GM12878 (cell line): Measurements from ENCODE around the gene SEMG1. TPM values are rescaled to one million over a fixed set of nuclear protein-coding genes. Genes with fewer than 3 reads are reported as not detected.

Experiments
- ATAC-seq: fragments of 200-7000 bp; cut with Tn5 transposase; 3 replicates; pipeline ENCODE4 v1.9.1; 2020; ENCODE audit warnings: mild to moderate bottlenecking, moderate library complexity
- BruUV-seq: library from RNA; stranded (reverse); fragments of 400-500 nt; replicated peaks from 2 replicates; lab custom pipeline; 2021; lab: Mats Ljungman, UMichigan
- CTCF ChIA-PET: fragments of 300-600 bp; sonication (Branson Sonifier 250); formaldehyde crosslinking; extraction: SDS; loops from one replicate; lab custom pipeline; 2021; ENCODE audit warnings: inconsistent platforms; lab: Yijun Ruan, JAX
- POLR2A ChIA-PET: fragments of 350-600 bp; formaldehyde crosslinking; extraction: SDS; loops from one replicate; lab custom pipeline; 2021; ENCODE audit warnings: inconsistent platforms; lab: Charles Lee
- RAD21 ChIA-PET: fragments of 300-600 bp; sonication (Branson Sonifier 250); formaldehyde crosslinking; loops from one replicate; lab custom pipeline; 2023; ENCODE audit warnings: antibody characterized with exemption; ENCODE audit not compliant: unreplicated experiment; lab: Charles Lee
- SMC1A ChIA-PET: fragments of 300-600 bp; sonication (Branson Sonifier 250); formaldehyde crosslinking; loops from one replicate; lab custom pipeline; 2023; ENCODE audit not compliant: unreplicated experiment, uncharacterized antibody; lab: Charles Lee
- DNase-seq: peaks from one replicate; pipeline ENCODE4 v3.0.0-alpha.2; 2011; ENCODE audit warnings: low read depth, low spot score
- FAIRE-seq: peaks from 3 replicates; lab custom pipeline; 2011; peaks lifted over from hg19 to GRCh38; lab: Jason Lieb, UNC
- H2AFZ ChIP-seq: 2 replicates; pipeline ENCODE4 v1.6.0; 2011; ENCODE audit warnings: low read depth, low read length, control low read depth; ENCODE audit not compliant: control insufficient read depth
- H3K27ac ChIP-seq: 2 replicates; pipeline ENCODE4 v1.5.1; 2011; ENCODE audit warnings: control low read depth; ENCODE audit not compliant: control insufficient read depth, insufficient read depth
- H3K27me3 ChIP-seq, 2 experiments: replicated peaks in 1 of 2; 2 replicates each; pipeline versions ENCODE4 v1.6.0 to v1.6.1; 2011; ENCODE audit warnings: low read length in 1 of 2; ENCODE audit not compliant: control insufficient read depth in 2 of 2, insufficient read depth in 2 of 2
- H3K36me3 ChIP-seq, 2 experiments: 2 replicates each; pipeline ENCODE4 v1.5.1; 2011; ENCODE audit warnings: low read length in 1 of 2; ENCODE audit not compliant: control insufficient read depth in 2 of 2, insufficient read depth in 2 of 2
- H3K4me1 ChIP-seq: 2 replicates; pipeline ENCODE4 v1.6.1; 2011; ENCODE audit warnings: mild to moderate bottlenecking, low read length, moderate library complexity, mixed read lengths; ENCODE audit not compliant: control insufficient read depth, insufficient read depth
- H3K4me2 ChIP-seq: 2 replicates; pipeline ENCODE4 v1.6.0; 2011; ENCODE audit warnings: control low read depth; ENCODE audit not compliant: control insufficient read depth, insufficient read depth
- H3K4me3 ChIP-seq: fragments of 200-600 bp; sonication (generic); 2 replicates; pipeline ENCODE4 v1.5.1; 2016
- H3K79me2 ChIP-seq: 2 replicates; pipeline ENCODE4 v1.6.0; 2011; ENCODE audit warnings: low read length; ENCODE audit not compliant: control insufficient read depth, insufficient read depth
- H3K9ac ChIP-seq: 2 replicates; pipeline ENCODE4 v1.8.0; 2011; ENCODE audit warnings: low read length, control low read depth, mixed read lengths; ENCODE audit not compliant: control insufficient read depth, insufficient read depth
- H3K9me3 ChIP-seq: replicated peaks from 3 replicates; pipeline ENCODE4 v1.5.1; 2011; ENCODE audit warnings: mild to moderate bottlenecking, low read length; ENCODE audit not compliant: control insufficient read depth, insufficient read depth
- H4K20me1 ChIP-seq: 2 replicates; pipeline ENCODE4 v1.6.0; 2011; ENCODE audit not compliant: control insufficient read depth, insufficient read depth
- BRCA1 ChIP-seq: IDR thresholded peaks from 2 replicates; pipeline ENCODE4 v1.6.1; 2011; ENCODE audit warnings: low read depth, low read length, improper control_type of control experiment
- CTCF ChIP-seq, 3 experiments: IDR thresholded peaks in 2 of 3; conservative IDR thresholded peaks in 1 of 3; 2 replicates each; pipeline ENCODE4 v1.5.1; 2011; ENCODE audit warnings: low read depth in 3 of 3, low read length in 3 of 3, mild to moderate bottlenecking in 3 of 3, control low read depth in 2 of 3, moderate library complexity in 2 of 3, inconsistent platforms in 1 of 3, mixed read lengths in 1 of 3; ENCODE audit not compliant: control insufficient read depth in 2 of 3, insufficient read depth in 1 of 3; ENCODE audit errors: extremely low read depth in 1 of 3
- IKZF1 ChIP-seq: fragments of 450-650 bp; conservative IDR thresholded peaks from 2 replicates; pipeline ENCODE4 v1.6.1; 2017; ENCODE audit warnings: antibody characterized with exemption, mild to moderate bottlenecking
- MYB ChIP-seq: fragments of 150-350 bp; IDR thresholded peaks from 2 replicates; pipeline ENCODE4 v1.6.1; 2014; ENCODE audit warnings: mild to moderate bottlenecking, low read depth, low read length, borderline replicate concordance
- WGBS: methylation state at CpG from one replicate; pipeline ENCODE4 v1.1.6; 2016; ENCODE audit warnings: low lambda C conversion rate; ENCODE audit not compliant: insufficient replicate concordance, insufficient coverage; ENCODE audit errors: missing lambda C conversion rate; 5-methylcytosine and 5-hydroxymethylcytosine counted together
- in situ Hi-C: fragments of 300-500 bp; cut with MboI; formaldehyde crosslinking; loops from 9 replicates; pipeline ENCODE4 v1.14.3; 2018; ENCODE audit warnings: mixed read lengths
- intact Hi-C: fragments of 100-400 bp; cut with micrococcal nuclease; formaldehyde crosslinking; loops from one replicate; pipeline ENCODE4 v1.14.2; 2022; ENCODE audit not compliant: unreplicated experiment
- polyA plus RNA-seq, 11 experiments: library from polyadenylated mRNA; depleted of rRNA in 4 of 11; unstranded in 6 of 11; stranded (reverse) in 5 of 11; fragments of >200 nt; fragmentation: Nextera tagmentation in 4 of 11; fragmentation: Illumina TruSeq in 1 of 11; extraction: Ambion mirVana in 4 of 11; extraction: Trizol in 1 of 11; gene quantifications; 1 replicate in 1 of 11; 2 replicates in 10 of 11; pipeline versions ENCODE4 v1.2.1 to v1.2.3, GENCODE V29; 2011 to 2016; ENCODE audit warnings: inconsistent platforms in 2 of 11, missing spikeins in 2 of 11, low read depth in 1 of 11
- total RNA-seq, 4 experiments: library from RNA; depleted of rRNA in 3 of 4; stranded (reverse); fragments of >200 nt in 3 of 4; fragmentation: Illumina TruSeq in 1 of 4; extraction: Trizol in 1 of 4; gene quantifications; 2 replicates each; pipeline versions ENCODE4 v1.2.1 to v1.2.3, GENCODE V29; 2013 to 2021
- TF ChIP-seq, protein P1 (sequence below): fragments of 450-650 bp; conservative IDR thresholded peaks from 2 replicates; pipeline ENCODE4 v1.6.1; 2017; ENCODE audit warnings: mild to moderate bottlenecking, moderate library complexity

Gene SEMG1
- total and polyA plus RNA-seq, 10 of the 15 experiments (the other 5 are each of a cell fraction or from before 2014, with no cell fraction given): not detected

- H3K79me2 ChIP-seq: no peaks in the 10 kb centered on the region
- DNase-seq (no peak), ATAC-seq (no peak), FAIRE-seq (no peak)
- no peaks in the 10 kb centered on the region for H3K4me1 ChIP-seq
- no TSS peak for BruUV-seq
- SMC1A ChIA-PET: interaction anchor here (0.6 kb wide), 1 partner anchor 24 kb away, joined by 3 read pairs; no protein-coding TSS in a partner anchor
- H3K4me2 ChIP-seq: no peak within 1 kb of the TSS
- peaks cover 0 to 4% of the 10 kb centered on the region in 2 experiments; a peak in 1 of 4 replicates for H3K27me3 ChIP-seq
- RAD21 ChIA-PET: no interaction called here
- H3K27ac ChIP-seq: no peak within 1 kb of the TSS
- no peaks in the 10 kb centered on the region for H3K9me3 ChIP-seq
- POLR2A ChIA-PET: no interaction called here
- CTCF ChIA-PET: interaction anchor here (1.2 kb wide), 1 partner anchor 36 kb away, joined by 3 read pairs; no protein-coding TSS in a partner anchor
- no peak within 1 kb of the TSS for H3K9ac ChIP-seq
- H3K4me3 ChIP-seq: no peak within 1 kb of the TSS
- TF ChIP-seq, protein P1, sequence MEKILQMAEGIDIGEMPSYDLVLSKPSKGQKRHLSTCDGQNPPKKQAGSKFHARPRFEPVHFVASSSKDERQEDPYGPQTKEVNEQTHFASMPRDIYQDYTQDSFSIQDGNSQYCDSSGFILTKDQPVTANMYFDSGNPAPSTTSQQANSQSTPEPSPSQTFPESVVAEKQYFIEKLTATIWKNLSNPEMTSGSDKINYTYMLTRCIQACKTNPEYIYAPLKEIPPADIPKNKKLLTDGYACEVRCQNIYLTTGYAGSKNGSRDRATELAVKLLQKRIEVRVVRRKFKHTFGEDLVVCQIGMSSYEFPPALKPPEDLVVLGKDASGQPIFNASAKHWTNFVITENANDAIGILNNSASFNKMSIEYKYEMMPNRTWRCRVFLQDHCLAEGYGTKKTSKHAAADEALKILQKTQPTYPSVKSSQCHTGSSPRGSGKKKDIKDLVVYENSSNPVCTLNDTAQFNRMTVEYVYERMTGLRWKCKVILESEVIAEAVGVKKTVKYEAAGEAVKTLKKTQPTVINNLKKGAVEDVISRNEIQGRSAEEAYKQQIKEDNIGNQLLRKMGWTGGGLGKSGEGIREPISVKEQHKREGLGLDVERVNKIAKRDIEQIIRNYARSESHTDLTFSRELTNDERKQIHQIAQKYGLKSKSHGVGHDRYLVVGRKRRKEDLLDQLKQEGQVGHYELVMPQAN: no peak
- TF ChIP-seq MYB (no peak), CTCF (IDR thresholded peaks at IDR 0.05 in 2 of 3, conservative IDR thresholded peaks at IDR 0.05 in 1 of 3; ENCODE audit: control insufficient read depth in 2 of 3, extremely low read depth in 1 of 3, insufficient read depth in 1 of 3, low read depth in 3 of 3, low read length in 3 of 3) (no peak), BRCA1 (no peak), IKZF1 (no peak)
- WGBS: 92% methylated on average over 4 of the region's 4 CpGs
- no peaks in the 10 kb centered on the region for H4K20me1 ChIP-seq
- in situ Hi-C loops (no loop called here), intact Hi-C loops (no loop called here)
- no peaks in the 10 kb centered on the region for H3K36me3 ChIP-seq
- no peak within 1 kb of the TSS for H2AFZ ChIP-seq
Observed at GRCh38 chr20:45221076-45221475, 14.2 kb downstream of the SEMG1 start, which contains the start of gene SEMG2. TSS of gene SEMG2 (plus strand) at chr20:45221373. CDS start at chr20:45221390, 17 bp downstream.
